Raji (cell line): ENCODE results near the gene MDP1.

Source experiments
- POLR2A ChIP-seq: IDR thresholded peaks from 2 replicates; pipeline ENCODE4 v1.6.1; 2011; ENCODE audit warnings: low read depth, low read length, control low read depth; ENCODE audit not compliant: insufficient read depth

MDP1 gene

DNA sequence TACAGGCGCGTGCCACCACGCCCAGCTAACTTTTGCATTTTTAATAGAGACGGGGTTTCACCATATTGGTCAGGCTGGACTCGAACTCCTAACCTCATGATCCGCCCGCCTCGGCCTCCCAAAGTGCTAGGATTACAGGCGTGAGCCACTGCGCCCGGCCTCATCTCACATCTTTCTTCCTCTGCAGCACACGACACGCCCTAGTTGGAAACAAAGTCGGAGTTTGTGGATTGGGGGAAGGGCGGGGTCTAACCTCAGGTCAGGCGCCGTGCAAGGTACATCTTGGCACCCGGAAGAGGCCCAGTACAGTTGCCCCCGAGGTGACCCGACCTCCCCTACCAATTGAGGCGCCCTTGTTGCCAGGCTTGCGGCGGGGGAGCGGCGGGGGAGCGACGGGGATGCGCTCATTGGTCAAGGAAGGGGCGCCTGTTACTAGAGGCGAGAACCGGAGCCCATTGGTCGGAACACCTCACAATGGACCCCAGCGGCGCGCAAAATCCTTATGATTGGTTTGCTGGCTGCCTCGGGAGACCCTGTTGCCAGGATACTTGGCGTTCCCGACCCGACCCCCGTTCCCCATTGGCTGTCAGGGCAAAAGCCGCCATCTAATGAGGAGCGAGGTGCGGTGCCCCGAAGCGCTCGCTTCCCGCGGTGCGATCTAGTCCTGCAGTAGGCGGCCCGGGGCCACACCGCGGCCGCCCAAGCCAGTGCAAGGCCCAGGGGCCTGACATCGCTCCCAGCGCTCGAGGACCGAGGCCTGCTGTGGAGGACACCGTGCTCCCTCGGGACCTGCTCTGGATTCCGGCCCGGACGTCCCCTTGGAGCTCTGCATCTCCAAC is 44.2 kb downstream of the MDP1 start, which contains the start of gene REC8:
Gene REC8 (plus strand): TSS at position 659 of the 839 bp plus-strand sequence. CDS start 473 bp downstream, outside the sequence.
- TF ChIP-seq POLR2A: peak; percentile 55; the same call in 1 of the 2 replicates

DNA sequence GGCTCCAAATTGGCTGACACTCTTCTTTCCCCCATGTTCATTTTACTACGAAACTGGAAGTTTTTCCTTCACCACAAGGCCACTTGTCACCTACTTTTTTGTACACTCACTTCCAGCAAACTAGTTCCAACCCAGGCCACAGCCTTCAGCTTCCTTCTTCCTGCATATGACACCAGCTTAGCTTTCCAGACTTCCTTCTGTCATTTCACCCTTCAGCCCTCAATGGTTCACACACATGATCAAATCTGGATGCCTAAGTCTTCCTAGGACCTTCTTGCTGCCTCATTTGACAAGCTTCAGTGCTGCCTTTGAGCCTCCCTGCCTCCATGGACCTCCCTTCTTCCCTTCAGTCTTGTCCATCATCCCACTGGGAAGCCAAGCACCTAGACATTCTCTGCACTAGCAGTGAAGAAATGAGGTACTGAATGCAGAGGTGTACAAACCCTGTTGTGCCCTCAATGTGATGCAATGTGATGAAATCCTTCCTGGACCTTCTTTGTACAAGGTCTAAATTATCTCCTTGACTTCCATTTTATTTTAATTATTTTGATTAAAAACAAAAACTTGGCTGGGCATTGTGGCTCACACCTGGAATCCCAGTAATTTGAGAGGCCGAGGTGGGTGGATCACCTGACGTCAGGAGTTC is 48.3 kb downstream of the MDP1 start:
- TF ChIP-seq POLR2A: no peak

DNA sequence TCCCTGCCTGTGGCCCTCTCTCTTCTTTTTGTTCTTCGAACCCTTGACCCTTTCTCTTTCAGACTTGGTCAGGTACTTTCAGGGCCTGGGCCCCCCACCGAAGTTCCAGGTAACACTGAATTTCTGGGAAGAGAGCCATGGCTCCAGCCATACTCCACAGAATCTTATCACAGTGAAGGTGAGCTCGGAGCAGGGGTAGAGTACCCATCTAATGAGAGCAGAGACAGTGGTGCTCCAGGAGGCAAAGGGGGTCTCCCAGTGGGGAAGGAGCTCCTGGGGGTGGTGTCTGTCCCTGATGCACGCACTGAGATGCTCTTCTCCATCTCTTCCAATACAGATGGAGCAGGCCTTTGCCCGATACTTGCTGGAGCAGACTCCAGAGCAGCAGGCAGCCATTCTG is 50.1 kb downstream of the MDP1 start:
- no peak for TF ChIP-seq POLR2A

DNA sequence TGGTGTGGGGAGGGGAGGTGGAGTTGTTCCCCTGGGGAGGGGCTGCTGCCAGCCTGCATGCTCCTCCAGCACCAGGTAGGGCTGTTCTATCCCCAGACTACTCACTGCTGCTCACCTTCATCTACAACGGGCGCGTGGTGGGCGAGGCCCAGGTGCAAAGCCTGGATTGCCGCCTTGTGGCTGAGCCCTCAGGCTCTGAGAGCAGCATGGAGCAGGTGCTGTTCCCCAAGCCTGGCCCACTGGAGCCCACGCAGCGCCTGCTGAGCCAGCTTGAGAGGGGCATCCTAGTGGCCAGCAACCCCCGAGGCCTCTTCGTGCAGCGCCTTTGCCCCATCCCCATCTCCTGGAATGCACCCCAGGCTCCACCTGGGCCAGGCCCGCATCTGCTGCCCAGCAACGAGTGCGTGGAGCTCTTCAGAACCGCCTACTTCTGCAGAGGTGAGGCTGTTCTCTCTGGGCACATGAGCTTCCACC is 51.3 kb downstream of the MDP1 start:
- no peak for TF ChIP-seq POLR2A
